ENCODE measurements around the gene GRM3. TPM values are rescaled to one million over a fixed set of nuclear protein-coding genes. Genes with fewer than 3 reads are reported as not detected.

Gene GRM3
- total RNA-seq (2012; rRNA removed): not detected in 2 replicates
- not detected in 2 replicates for polyA plus RNA-seq (2012; rRNA removed)
- polyA plus RNA-seq (2012; cell fraction: cytosol; rRNA removed): not detected in 2 replicates
- not detected in 2 replicates for polyA plus RNA-seq (2012; cell fraction: nucleus; rRNA removed; ENCODE audit: low replicate concordance)
- Bru-seq, nascent RNA: percentile 0 among the genes with signal in this experiment
- percentile 0 among the genes with signal in this experiment for BruChase-seq, experiment 1, labeled RNA remaining after a 6-hour chase
- BruChase-seq, experiment 2, labeled RNA remaining after a 2-hour chase: not detected
- long read RNA-seq: 0 reads

DNA sequence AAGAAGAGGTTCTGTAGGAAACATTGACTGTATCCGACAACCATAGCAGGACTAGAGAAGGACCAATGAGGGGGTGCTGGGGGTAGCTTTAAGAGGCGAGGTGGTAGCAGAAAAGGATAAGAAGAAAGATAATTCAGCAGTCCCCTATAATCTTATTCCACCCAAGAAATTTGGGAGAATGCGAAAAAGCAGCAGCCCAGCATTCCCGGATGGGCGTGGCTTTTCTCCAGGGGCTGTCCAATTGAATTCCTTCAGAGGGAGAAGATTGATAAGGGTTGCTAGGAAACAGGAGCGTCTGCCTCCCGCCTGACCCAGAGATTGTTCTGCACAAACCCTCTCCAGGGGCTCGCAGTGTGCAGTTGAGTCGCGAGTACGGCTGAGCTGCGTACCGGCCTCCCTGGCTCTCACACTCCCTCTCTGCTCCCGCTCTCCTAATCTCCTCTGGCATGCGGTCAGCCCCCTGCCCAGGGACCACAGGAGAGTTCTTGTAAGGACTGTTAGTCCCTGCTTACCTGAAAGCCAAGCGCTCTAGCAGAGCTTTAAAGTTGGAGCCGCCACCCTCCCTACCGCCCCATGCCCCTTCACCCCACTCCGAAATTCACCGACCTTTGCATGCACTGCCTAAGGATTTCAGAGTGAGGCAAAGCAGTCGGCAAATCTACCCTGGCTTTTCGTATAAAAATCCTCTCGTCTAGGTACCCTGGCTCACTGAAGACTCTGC is at the start of gene GRM3:
Gene GRM3, plus strand, starts transcription at position 349 of the 721 bp plus-strand sequence. CDS start 121,237 bp downstream, outside the sequence.
- Histone ChIP-seq H3K56ac (ENCODE audit: extremely low read depth, insufficient read depth, low read length) (no peak within 1 kb of the TSS), H4K20me1 (ENCODE audit: insufficient read depth, low read length) (no peaks in the 10 kb centered on the region), H2BK120ac (ENCODE audit: low read depth, low read length) (no peak within 1 kb of the TSS), H3K18ac (ENCODE audit: low read depth, low read length) (no peak within 1 kb of the TSS), H2BK5ac (ENCODE audit: low read depth, low read length, poor library complexity, severe bottlenecking) (no peak within 1 kb of the TSS), H3K23ac (ENCODE audit: low read depth, low read length) (no peak within 1 kb of the TSS), H4K5ac (ENCODE audit: low read depth, low read length) (no peak within 1 kb of the TSS), H3K4me1 (ENCODE audit: control insufficient read depth, insufficient read depth, low read length) (no peaks in the 10 kb centered on the region), H3K79me1 (ENCODE audit: low read depth in 1 of 2, low read length in 2 of 2) (no peaks in the 10 kb centered on the region), H2BK20ac (ENCODE audit: low read depth, low read length) (no peak within 1 kb of the TSS), H3K9ac (ENCODE audit: low read depth, low read length) (no peak within 1 kb of the TSS), H3K9me3 (ENCODE audit: control insufficient read depth, insufficient read depth, low read length) (peaks cover 6% of the 10 kb centered on the region), H3K4me3 (ENCODE audit: insufficient read depth, low read depth, low read length) (no peak within 1 kb of the TSS), H3K27ac (ENCODE audit: insufficient read depth, low read length) (no peak within 1 kb of the TSS), H2AFZ (replicated peaks; ENCODE audit: low read length, poor library complexity) (peak within 1 kb of the TSS; percentile 43), H4K91ac (ENCODE audit: insufficient read depth, low read depth, low read length) (no peak within 1 kb of the TSS), H3K4me2 (ENCODE audit: low read depth, low read length) (no peak within 1 kb of the TSS), H2BK15ac (ENCODE audit: low read depth, low read length) (no peak within 1 kb of the TSS), H2AK5ac (ENCODE audit: low read depth, low read length) (no peak within 1 kb of the TSS), H4K8ac (ENCODE audit: low read depth in 2 of 2, low read length in 2 of 2) (no peak within 1 kb of the TSS), H3K4ac (ENCODE audit: low read depth, low read length) (no peak within 1 kb of the TSS), H2AK9ac (replicated peaks; ENCODE audit: low read depth, low read length, poor library complexity) (no peak within 1 kb of the TSS), H3K27me3 (ENCODE audit: control insufficient read depth, insufficient read depth, low read length) (no peaks in the 10 kb centered on the region), H3K14ac (replicated peaks; ENCODE audit: low read depth, low read length) (no peak within 1 kb of the TSS), H3K36me3 (ENCODE audit: control insufficient read depth, insufficient read depth, low read length) (no peaks in the 10 kb centered on the region), H3K9me1 (ENCODE audit: insufficient read depth, low read length) (no peaks in the 10 kb centered on the region)
- ChIA-PET POLR2A (ENCODE audit: unreplicated experiment) (interaction anchor here (0.6 kb wide), 1 partner anchor 162 kb away, joined by 3 read pairs; no protein-coding TSS in a partner anchor), CTCF (no interaction called here)
- TF ChIP-seq NFE2L2 (IDR thresholded peaks at IDR 0.05; ENCODE audit: low read depth, low read length): no peak
- TF ChIP-seq, protein P1, sequence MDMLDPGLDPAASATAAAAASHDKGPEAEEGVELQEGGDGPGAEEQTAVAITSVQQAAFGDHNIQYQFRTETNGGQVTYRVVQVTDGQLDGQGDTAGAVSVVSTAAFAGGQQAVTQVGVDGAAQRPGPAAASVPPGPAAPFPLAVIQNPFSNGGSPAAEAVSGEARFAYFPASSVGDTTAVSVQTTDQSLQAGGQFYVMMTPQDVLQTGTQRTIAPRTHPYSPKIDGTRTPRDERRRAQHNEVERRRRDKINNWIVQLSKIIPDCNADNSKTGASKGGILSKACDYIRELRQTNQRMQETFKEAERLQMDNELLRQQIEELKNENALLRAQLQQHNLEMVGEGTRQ (IDR thresholded peaks at IDR 0.05; ENCODE audit: low read depth, low read length): no peak
- TF ChIP-seq MAZ (IDR thresholded peaks at IDR 0.05; ENCODE audit: borderline replicate concordance, low read depth, low read length): no peak
- no peak for TF ChIP-seq CTCF (conservative IDR thresholded peaks at IDR 0.05; ENCODE audit: low read depth, low read length)
- TF ChIP-seq MAFK (IDR thresholded peaks at IDR 0.05; ENCODE audit: low read depth, low read length): no peak
- TF ChIP-seq RFX5 (IDR thresholded peaks at IDR 0.05; ENCODE audit: low read depth, low read length): no peak
- TF ChIP-seq MXI1 (IDR thresholded peaks at IDR 0.05; ENCODE audit: borderline replicate concordance, low read depth, low read length): no peak
- no peak for TF ChIP-seq CEBPB (IDR thresholded peaks at IDR 0.05; ENCODE audit: low read depth, low read length)
- no peak for TF ChIP-seq ELK1 (IDR thresholded peaks at IDR 0.05; ENCODE audit: borderline replicate concordance, low read depth, low read length)
- no peak for TF ChIP-seq RAD21 (IDR thresholded peaks at IDR 0.05; ENCODE audit: low read length)
- no peak for TF ChIP-seq SMC3 (IDR thresholded peaks at IDR 0.05; ENCODE audit: low read depth, low read length)
- DNase-seq (no peak), ATAC-seq (ENCODE audit: low read depth) (no peak)
- in situ Hi-C loops (cut with MboI; ENCODE audit: low sequenced_read_pairs) (no loop called here), intact Hi-C loops (cut with micrococcal nuclease) (no loop called here), dilution Hi-C loops (cut with HindIII; ENCODE audit: low sequenced_read_pairs, unreplicated experiment) (no loop called here)
- WGBS, 2 experiments (ENCODE audit: extremely low coverage in 2 of 2, insufficient read length in 1 of 2): no CpG with 5 or more reads among the region's 23 CpGs
- no TSS peak for BruUV-seq (replicated peaks)
